HG03025 (cell line): Measurements from ENCODE around the gene TKT.

Experiments
- ATAC-seq: cut with Tn5 transposase; IDR thresholded peaks from one replicate; pipeline ENCODE4 v1.9.1; 2021; ENCODE audit warnings: mild to moderate bottlenecking, moderate library complexity; ENCODE audit not compliant: unreplicated experiment, low FRiP score

Gene TKT

DNA sequence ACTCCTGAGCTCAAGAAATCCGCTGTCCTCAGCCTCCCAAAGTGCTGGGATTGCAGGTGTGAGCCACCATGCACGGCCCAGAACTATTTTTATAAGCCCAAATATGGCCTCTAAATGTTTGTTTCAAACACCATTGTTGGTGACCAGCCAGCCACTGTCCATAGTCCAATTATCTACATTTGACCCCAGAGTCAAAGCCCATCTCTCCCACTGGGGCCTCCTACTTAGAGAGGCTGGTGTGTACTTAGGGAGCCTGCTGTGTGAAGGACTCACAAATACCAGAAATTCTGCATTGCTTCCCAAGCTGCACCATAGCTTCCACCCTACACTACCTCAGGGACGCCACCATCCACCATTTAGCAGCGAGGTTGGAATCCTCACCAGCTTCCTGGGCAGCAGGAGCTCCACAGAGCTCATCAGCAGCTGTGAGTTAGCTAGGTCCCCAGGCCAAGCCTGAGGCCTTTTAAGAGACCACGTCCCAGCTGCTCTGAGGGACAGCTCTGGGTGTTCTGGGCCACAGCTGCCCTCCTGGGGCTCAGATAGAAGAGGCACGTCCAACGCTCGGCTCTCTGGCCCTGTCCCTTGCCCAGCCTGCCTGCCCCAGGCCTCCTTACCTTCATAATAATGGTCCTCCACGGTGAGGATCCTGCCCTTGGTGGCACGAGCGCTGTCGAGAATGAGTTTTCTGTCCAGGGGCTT is 29.5 kb downstream of the TKT start:
- ATAC-seq = no peak

DNA sequence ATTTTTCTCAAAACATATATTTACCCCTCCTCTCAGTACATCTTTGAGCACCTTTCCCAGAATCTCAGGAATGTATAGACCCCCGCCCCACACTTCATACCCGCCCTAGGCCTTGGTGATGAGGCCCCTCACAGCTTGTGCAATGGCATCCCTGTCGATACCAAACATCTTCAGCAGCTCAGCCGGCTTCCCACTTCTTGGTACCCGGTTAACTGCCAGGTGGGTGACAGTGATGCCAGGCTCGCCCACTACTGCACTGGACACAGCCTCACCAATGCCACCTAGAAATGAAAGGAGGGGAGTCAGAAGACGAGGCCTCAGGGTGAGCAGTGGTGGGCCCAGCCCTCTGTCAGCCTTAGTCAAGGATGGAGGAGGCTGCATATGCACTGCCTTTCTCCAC is 30.2 kb downstream of the TKT start:
- no peak for ATAC-seq

DNA sequence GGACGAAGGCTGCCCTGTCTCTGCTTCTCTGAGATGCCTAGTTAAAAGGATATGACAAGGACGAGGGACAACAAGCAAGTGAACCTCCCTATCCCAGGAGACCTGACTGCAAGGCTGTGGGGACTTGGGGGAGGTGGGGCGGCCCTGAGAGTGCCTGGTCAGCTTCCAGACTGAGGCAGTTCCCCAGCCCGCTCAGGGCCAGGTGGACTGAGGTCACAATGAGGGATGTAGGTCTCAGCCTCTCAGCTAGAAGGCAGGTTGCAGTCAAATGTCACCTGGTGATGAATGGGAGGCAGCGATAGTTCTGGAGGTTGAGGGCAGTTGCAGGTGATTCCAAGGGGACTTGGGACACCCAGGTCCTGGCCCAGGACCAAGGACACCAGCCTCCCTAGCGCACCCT is 30.6 kb downstream of the TKT start:
- no peak for ATAC-seq

DNA sequence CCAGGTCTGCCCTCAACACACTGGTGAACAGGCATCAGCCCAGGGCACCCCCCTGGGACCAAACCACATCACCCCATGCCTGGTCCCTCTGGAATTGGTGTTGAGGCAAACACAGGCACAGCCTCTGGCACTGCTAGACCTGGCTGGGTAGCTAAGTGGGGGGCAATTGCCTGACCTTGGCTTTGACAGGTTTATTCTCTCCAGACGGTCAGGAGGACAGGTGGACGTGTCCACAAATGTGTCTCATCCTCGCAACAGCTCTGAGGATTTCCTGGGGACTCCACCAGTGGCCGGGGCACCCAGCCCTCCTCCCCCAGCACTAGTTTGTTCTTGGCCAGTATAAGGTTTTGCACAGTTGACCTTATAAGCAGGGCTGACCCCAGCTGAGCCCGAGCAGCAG is 31.3 kb downstream of the TKT start:
- ATAC-seq = no peak

DNA sequence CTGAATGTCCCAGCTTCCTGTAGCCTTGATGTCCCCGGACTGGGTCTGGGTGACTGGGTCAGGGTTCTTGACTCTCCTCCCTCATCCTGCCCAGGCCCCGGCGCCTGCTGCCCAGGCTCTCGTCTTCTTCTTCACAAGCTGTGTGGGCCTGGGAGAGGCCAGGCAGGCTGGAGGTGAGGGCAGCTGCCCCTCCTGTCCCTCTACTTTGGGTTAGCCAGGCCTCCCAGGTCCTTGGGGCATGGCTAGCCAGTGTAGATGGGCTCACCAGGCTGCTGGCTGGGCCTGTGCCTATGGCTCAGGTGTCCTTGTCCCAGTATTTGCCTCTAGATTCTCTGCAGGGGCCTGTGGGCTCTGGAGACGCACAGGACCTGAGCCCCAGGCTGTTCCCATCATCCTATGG is 31.8 kb downstream of the TKT start:
- no peak for ATAC-seq

DNA sequence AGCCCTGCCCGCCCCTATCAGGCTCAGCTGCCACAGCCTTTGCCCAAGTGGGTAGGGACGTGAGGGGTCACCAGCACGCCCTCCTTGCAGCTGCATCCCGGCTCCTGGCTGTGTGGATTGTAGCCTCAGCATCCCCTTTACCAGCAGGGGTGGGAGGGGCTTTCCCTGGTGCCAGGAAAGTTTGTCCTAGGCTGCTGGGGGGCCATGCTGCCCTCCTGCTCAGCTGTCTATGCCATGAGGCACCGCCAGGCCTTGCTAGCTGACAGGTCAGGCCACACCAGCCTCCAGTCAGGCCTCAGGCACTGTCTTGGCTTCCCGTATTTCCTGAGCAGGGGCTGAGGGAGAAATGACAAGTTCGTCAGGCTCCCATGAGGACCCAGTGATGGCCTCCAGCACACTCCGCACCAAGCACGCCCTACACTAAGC is 32.3 kb downstream of the TKT start:
- no peak for ATAC-seq

DNA sequence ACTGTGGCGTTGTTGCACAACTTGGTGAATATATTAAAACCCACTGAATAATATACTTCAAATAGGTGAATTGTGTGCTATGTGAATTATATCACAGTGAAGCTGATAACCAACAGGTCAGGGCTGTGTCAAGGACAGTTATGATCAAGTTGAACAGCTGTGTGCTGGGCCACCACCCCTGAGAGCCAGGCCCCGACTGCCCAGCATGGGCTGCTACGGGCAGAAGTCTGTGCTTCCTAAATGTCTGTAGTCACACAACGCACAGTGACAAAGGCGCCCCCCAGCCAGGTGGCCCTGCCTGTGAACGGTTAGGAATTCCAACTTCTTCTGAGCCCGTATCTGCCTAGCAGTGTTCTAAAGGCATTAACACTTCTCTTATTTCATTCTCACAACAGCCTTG is 32.8 kb downstream of the TKT start:
- no peak for ATAC-seq

DNA sequence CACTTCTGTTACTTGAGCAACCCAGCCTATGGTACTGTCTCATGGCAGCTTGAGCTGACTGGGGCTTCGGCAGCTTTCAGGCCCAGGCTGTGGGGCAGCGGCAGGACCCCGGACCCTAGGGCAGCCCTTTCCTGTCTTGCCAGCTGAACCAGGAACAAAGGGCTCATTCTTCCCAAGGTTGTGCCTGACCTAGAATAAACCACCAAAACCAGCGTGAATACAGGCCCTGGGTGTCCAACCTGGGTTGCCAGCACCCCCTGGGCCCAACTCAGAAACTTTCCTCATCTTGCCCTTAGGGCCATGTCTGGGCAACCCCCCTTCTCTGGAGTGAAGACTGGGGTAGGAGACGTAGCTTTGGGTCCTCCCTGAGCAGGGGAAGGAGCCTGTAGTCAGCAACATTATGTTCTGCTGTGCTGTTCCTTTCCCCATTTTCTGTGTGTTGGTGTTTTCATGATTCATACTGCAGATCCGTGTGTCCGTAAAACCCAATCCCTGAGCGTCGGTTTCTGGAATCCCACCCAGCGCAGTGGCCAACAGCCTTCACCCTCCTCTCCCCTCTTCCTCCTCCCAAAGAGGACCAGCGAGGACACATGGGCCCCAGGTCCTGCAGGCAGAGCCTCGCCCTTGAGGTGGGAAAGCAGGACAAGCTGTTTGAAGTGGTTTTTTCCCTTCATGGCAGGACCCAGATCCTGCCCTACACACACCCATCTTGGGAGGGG is 33.5 kb downstream of the TKT start:
- no peak for ATAC-seq

DNA sequence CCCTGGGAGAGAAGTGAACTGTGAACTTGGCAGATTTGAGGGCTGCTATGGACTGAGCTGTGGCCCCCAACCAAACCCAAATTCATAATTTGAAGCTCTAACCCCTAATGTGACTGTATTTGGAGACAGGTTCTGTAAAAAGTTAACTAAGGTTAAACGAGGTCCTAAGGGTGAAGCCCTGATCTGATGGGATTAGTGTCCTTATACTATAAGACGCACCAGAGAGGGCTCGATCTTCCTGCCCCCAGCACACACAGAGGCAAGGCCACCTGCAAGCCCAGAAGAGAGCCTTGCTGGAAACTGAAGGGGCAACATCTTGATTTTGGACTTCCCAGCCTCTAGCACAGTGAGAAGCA is 34.0 kb downstream of the TKT start:
- no peak for ATAC-seq

DNA sequence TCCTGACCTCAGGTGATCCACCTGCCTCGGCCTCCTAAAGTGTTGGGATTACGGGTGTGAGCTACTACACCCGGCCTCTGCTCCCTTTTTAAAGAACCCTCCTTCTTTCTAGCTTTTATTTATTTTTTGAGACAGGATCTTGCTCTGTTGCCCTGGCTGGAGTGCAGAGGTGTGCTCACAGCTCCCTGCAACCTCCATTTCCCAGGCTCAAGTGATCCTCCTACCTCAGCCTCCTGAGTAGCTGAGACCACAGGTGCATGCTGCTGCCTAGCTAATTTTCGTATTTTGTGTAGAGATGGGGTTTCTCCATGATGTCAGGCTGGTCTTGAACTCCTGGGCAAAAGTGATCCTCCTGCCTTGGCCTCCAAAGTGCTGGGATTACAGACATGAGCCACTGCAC is 34.5 kb downstream of the TKT start:
- no peak for ATAC-seq

DNA sequence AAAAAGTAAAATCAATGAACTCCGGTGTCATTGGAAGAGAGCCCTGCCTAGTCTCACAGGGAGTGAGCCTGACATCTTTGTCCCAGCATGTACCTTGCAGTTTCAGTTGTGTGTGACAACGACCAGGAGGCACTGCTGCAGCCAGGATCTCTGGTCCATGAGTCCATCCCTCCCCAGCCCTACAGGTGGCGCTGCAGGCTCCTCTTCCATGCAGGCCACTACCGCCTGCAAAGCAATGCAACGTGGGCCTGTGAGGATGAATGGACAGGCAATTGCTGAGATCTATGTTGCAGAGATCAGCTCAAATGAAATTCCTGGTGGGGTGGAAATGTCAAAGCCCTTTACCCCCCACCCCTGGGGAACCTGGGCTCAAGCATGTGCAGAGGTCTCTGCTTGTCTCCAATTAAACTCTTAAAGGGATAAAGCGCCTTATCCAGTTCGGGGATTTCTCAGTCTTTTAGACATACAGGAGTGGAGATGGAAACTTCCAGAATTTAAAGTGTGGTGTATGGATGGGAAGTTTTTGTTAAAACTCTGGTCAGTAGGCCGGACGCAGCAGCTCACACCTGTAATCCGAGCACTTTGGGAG is 35.8 kb downstream of the TKT start:
- ATAC-seq = peak; percentile 50

DNA sequence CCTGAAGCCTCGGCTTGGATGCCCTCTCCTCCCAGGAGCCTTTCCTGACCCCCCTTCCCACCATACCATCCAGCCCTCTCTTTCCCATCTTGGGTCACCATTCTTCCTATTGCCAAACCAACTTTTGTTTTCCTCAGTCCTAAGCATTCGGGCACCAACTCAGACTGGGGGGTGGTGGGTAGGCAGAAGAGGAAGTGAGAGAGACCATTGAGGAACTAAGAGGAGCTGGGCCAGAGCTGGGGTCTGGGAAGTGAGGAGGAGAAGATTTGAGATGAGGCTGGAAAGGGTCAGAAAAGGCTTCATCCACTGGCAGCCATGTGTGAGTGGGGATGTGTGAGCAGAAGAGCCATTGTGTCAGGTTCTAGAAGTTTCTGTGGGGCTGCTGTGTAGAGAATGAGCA is 37.7 kb downstream of the TKT start:
- no peak for ATAC-seq

DNA sequence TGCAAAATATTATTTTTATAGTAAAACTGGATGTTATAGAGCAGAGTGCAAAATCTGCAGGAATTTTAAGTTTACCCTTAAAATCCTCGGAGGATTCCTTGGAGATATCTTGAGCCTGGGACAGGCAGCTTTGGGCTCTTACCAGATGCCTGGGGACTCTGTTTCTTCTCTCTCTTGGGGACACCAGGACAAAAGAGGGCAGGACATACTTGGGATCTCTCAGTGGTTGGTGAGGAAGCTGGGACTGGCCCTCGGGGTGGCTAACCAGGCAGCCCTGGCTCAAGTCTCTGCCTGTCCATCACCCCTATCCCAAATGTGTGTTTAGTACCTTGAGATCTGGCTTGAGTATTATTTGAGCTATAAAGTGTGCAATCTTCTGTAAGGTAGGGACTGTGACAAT is 38.6 kb downstream of the TKT start:
- ATAC-seq = no peak

DNA sequence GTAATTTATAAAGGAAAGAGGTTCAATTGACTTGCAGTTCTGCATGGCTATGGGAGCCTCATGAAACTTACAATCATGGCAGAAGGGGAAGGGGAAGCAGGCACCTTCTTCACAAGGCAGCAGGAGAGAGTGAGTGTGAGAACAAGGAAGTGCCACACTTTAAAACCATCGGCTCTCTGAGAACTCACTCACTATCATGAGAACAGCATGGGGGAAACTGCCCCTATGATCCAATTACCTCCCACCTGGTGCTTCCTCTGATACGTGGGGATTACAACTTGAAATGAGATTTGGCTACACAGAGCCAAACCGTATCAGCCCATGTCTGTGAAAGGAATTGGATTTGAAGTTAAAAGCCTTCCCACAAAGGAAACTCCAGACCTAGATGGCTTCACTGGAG is 39.1 kb downstream of the TKT start:
- no peak for ATAC-seq

DNA sequence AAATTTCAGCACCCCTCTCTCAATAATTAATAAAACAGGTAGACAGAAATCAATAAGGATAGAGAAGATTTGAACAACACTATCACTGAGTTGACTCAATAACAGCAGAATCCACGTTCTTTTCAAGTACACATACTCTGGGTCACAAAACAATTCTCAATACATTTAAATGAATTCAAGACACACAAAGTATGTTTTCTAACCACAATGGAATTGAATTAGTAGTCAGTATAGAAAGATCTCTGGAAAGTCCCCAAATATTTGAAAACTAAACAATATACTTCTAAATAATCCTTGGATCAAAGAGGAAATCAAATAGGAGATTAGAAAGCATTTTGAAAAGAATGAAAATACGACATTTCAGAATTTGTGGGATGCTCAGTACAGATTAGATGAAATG is 40.0 kb downstream of the TKT start:
- ATAC-seq = no peak

DNA sequence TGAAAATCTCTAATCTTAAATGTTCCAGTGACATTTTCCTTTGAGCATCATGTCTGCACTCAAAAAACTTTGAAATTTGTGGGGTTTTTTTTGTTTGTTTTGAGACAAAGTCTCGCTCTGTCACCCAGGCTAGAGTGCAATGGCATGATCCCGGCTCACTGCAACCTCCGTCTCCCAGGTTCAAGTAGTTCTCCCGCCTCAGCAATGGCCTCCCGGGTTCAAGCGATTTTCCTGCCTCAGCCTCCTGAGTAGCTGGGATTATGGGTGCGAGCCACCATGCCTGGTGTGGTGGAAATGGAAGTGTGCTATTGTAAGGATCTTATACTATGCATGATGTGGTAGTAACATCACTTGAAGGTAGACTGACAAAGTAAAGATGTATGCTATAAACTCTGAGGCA is 42.5 kb downstream of the TKT start:
- ATAC-seq = no peak

DNA sequence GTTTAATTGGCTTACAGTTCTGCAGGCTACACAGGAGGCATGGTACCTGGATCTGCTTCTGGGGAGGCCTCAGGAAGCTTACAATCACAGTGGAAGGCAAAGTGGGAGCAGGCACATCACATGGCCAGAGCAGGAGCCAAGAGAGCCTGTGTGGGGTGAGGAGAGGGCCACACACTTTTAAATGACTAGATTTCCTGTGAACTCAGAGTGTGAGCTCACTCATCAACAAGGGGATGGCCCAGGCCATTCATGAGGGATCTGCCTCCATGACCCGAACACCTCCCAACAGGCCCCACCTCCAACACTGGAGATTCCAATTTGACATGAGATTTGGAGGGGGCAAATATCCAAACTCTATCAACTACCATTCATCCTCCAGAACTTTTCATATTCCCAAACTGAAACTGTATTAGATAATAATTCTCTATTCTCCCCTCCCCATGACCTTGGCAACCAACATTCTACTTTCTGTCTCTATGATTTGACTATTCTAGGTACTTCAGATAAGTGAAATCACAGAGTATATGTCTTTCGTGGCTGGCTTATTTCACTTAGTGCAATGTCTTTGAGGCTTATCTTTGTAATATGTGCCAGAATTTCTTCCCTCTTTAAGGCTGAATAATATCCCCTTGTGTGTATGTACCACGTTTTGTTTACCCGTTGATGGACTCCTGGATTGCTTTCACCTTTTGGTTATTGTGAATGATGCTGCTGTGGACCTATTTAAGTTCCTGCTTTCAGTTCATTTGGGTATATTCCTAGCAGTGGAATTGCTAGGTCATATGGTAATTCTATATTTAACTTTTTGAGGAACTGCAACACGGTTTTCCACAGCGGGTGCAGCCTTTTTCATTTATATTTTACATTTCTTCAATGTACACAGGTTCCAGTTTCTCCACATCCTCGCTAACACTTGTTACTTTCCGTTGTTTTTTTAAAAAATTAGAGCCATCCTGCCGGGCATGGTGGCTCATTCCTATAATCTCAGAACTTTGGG is 43.8 kb downstream of the TKT start:
- ATAC-seq = no peak

DNA sequence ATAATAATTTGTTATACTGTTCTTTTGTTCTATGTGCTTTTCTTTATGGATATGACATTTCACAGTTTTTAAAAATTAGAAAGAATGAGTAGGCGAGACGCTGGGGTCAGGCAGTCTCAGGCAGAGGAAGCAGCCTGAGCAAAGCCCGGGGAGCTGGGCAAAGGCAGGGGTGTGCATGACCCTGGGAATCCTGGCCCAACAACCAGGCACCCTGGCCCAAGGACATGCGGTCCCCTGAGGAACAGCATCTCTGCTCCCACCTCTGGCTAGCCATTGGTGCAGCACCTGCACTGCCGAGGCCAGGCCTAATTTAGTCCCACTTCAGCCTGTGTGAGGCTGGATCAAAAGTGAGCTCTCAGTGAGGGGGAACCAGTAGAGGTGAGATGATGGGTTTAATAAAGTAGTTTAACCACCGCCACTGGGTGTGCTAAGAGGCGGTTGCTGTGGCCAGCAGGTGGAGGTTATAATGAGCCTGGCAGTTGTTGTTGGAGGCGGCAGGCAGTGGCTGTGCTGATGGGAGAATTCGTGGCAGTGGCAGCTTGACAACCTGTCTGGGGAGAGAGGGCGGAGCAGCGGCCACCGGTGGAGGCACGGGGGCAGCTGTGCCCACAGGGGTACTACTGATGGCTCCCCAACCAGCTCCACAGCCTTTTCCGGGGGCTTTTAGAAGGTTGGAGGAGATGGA is 53.3 kb downstream of the TKT start:
- ATAC-seq = no peak

DNA sequence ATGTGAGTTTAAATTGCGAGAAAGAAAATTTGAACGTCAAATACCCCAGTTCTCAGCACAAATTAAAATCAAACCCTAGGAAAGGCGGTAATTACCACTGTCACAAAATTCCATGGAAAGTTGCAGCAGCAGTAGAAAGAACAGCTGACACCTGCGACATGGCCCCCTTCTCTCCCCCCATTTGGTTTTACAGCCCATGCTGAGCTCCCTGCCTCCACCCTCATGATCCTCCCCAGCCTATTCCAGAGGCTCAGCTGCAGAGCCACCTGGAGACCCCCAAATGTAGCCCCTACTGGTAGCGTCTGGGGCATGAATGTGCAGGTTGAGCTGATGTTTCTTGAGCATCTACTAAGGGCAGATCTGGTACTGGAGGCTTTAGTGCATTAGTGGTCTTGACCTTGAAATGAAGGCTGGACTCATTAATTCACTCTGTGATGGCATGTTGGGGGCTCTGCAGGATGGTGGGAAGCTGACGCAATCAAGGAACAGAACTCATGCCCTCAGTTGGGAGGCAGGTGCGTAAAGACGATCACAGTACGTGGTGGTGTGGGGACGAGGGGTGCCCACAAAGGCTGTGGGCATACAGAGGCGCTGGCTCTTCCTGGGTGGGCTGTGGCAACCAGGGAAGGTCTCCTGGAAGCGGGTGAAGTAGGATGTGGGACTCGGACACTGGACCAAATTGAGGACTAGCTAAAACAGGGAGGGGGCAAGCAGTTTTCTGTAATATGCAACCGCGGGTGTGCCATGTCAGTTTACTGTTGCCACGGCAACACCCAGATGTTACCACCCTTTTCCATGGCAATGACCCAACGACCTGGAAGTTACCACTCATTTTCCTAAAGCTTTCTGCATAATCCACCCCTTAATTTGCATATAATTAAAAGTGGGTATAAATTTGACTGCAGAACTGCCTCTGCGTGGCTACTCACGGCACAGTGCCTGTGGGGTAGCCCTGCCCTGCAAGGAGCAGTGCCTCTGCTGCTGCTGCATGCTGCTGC is 55.0 kb downstream of the TKT start:
- ATAC-seq = no peak
